Endothelial cell of umbilical vein (primary cell): ENCODE measurements around the gene B4GALNT3. TPM values are rescaled to one million over a fixed set of nuclear protein-coding genes. Genes with fewer than 3 reads are reported as not detected.
A peak's percentile ranks its signal among the peaks of the same experiment; 100 is the strongest.

Source experiments
- BruUV-seq: library from RNA; stranded (reverse); fragments of 400-500 nt; replicated peaks from 2 replicates; lab custom pipeline; 2021; lab: Mats Ljungman, UMichigan
- CTCF ChIA-PET: fragments of 300-600, 350-600 bp; sonication (Branson Sonifier 250); formaldehyde crosslinking; loops from one replicate; lab custom pipeline; 2021; ENCODE audit warnings: antibody characterized with exemption, inconsistent platforms; lab: Charles Lee
- POLR2A ChIA-PET: fragments of 300-600, 350-600 bp; sonication (Branson Sonifier 250); formaldehyde crosslinking; loops from one replicate; lab custom pipeline; 2021; ENCODE audit warnings: antibody characterized with exemption, inconsistent platforms; lab: Charles Lee
- DNase-seq: peaks from one replicate; pipeline ENCODE4 v3.0.0-alpha.2; 2011; ENCODE audit warnings: low read depth, low spot score
- FAIRE-seq: peaks from 2 replicates; lab custom pipeline; 2011; peaks lifted over from hg19 to GRCh38; lab: Jason Lieb, UNC
- H2AFZ ChIP-seq: 2 replicates; pipeline ENCODE4 v1.6.0; 2012; ENCODE audit warnings: low read depth, low read length, control low read depth, inconsistent platforms
- H3K27ac ChIP-seq: 2 replicates; pipeline ENCODE4 v1.5.1; 2011; ENCODE audit warnings: low read depth, mild to moderate bottlenecking, control low read depth, low read length, moderate library complexity; ENCODE audit not compliant: insufficient read depth
- H3K27me3 ChIP-seq, 2 experiments: 2 replicates each; pipeline versions ENCODE4 v1.6.0 to v1.6.1; 2011; ENCODE audit warnings: low read length in 2 of 2, mixed read lengths in 1 of 2; ENCODE audit not compliant: control insufficient read depth in 2 of 2, insufficient read depth in 2 of 2
- H3K36me3 ChIP-seq, 2 experiments: 2 replicates in 1 of 2; 3 replicates in 1 of 2; pipeline ENCODE4 v1.5.1; 2011; ENCODE audit warnings: low read length in 2 of 2, mild to moderate bottlenecking in 1 of 2, moderate library complexity in 1 of 2; ENCODE audit not compliant: control insufficient read depth in 2 of 2, insufficient read depth in 2 of 2; ENCODE audit errors: extremely low read depth in 1 of 2
- H3K4me1 ChIP-seq: 3 replicates; pipeline ENCODE4 v1.5.1; 2011; ENCODE audit warnings: mild to moderate bottlenecking, low read length; ENCODE audit not compliant: control insufficient read depth, insufficient read depth; ENCODE audit errors: extremely low read depth
- H3K4me2 ChIP-seq: 2 replicates; pipeline ENCODE4 v1.6.1; 2011; ENCODE audit warnings: low read length, control low read depth, mixed read lengths; ENCODE audit not compliant: insufficient read depth
- H3K4me3 ChIP-seq, 3 experiments: fragments of 200-600 bp in 1 of 3; sonication (generic), shearing (Covaris generic) in 1 of 3; replicated peaks in 1 of 3; 2 replicates each; pipeline ENCODE4 v1.5.1; 2011 to 2016; ENCODE audit warnings: control low read depth in 3 of 3, low read length in 3 of 3, mild to moderate bottlenecking in 2 of 3, inconsistent platforms in 1 of 3, low read depth in 1 of 3, moderate library complexity in 1 of 3; ENCODE audit not compliant: insufficient read depth in 1 of 3
- H3K79me2 ChIP-seq: 2 replicates; pipeline ENCODE4 v1.6.0; 2012; ENCODE audit warnings: low read length, inconsistent platforms; ENCODE audit not compliant: control insufficient read depth, insufficient read depth
- H3K9ac ChIP-seq: replicated peaks from 2 replicates; pipeline ENCODE3; 2011; ENCODE audit warnings: low read length, control low read depth; ENCODE audit not compliant: insufficient read depth; ENCODE audit errors: extremely low read depth
- H3K9me1 ChIP-seq: replicated peaks from 3 replicates; pipeline ENCODE4 v1.6.0; 2011; ENCODE audit warnings: mild to moderate bottlenecking, low read length; ENCODE audit not compliant: control insufficient read depth, insufficient read depth; ENCODE audit errors: extremely low read depth
- H3K9me3 ChIP-seq: replicated peaks from 2 replicates; pipeline ENCODE4 v1.5.1; 2012; ENCODE audit warnings: low read length, inconsistent platforms; ENCODE audit not compliant: control insufficient read depth, insufficient read depth
- H4K20me1 ChIP-seq: replicated peaks from 2 replicates; pipeline ENCODE3; 2011; ENCODE audit warnings: mild to moderate bottlenecking, low read length; ENCODE audit not compliant: control insufficient read depth, insufficient read depth; ENCODE audit errors: extremely low read depth
- CTCF ChIP-seq, 2 donors: IDR thresholded peaks; 1 replicate in 1 of 2; 2 replicates in 1 of 2; pipeline ENCODE4 v1.5.1; 2011; ENCODE audit warnings: low read length in 2 of 2, mild to moderate bottlenecking in 2 of 2, moderate library complexity in 2 of 2, control low read depth in 1 of 2, inconsistent platforms in 1 of 2, low read depth in 1 of 2; ENCODE audit not compliant: insufficient read depth in 1 of 2; ENCODE audit errors: extremely low read depth in 1 of 2
- EZH2 ChIP-seq: IDR thresholded peaks from 2 replicates; pipeline ENCODE4 v1.6.1; 2012; ENCODE audit warnings: borderline replicate concordance, low read depth, mild to moderate bottlenecking, moderate library complexity, low read length, inconsistent platforms; ENCODE audit not compliant: severe bottlenecking
- FOS ChIP-seq: IDR thresholded peaks from 2 replicates; pipeline ENCODE4 v1.6.1; 2011; ENCODE audit warnings: mild to moderate bottlenecking, low read length, moderate library complexity, borderline replicate concordance; ENCODE audit not compliant: insufficient read depth
- GATA2 ChIP-seq: IDR thresholded peaks from 2 replicates; pipeline ENCODE4 v1.7.0; 2011; ENCODE audit warnings: low read depth, mild to moderate bottlenecking, moderate library complexity, mixed read lengths, low read length; ENCODE audit not compliant: insufficient read length, insufficient read depth
- JUN ChIP-seq: IDR thresholded peaks from 2 replicates; pipeline ENCODE4 v1.6.1; 2011; ENCODE audit warnings: borderline replicate concordance, low read depth; ENCODE audit not compliant: insufficient read length, insufficient read depth
- MAX ChIP-seq: IDR thresholded peaks from 2 replicates; pipeline ENCODE4 v1.6.1; 2011; ENCODE audit not compliant: insufficient read depth, insufficient read length
- MYC ChIP-seq: IDR thresholded peaks from one replicate; pipeline ENCODE4 v1.6.1; 2011; ENCODE audit warnings: mild to moderate bottlenecking, low read depth, low read length
- POLR2A ChIP-seq: IDR thresholded peaks from 2 replicates; pipeline ENCODE4 v1.6.1; 2012; ENCODE audit warnings: low read depth, mild to moderate bottlenecking, control low read depth, low read length
- POLR2AphosphoS5 ChIP-seq: IDR thresholded peaks from 2 replicates; pipeline ENCODE4 v1.6.1; 2012; ENCODE audit warnings: low read depth, mild to moderate bottlenecking, control low read depth, low read length, moderate library complexity; ENCODE audit not compliant: insufficient read depth
- dilution Hi-C: fragments of 300-500 bp; cut with MboI; formaldehyde crosslinking; loops from one replicate; pipeline ENCODE4 v1.15.0; 2019; ENCODE audit warnings: low sequenced_read_pairs; ENCODE audit not compliant: extremely low pct_ligation_motif_present
- intact Hi-C: fragments of 100-400 bp; cut with micrococcal nuclease; formaldehyde crosslinking; loops from one replicate; pipeline ENCODE4 v1.10.0; 2022
- polyA plus RNA-seq, 4 experiments: library from polyadenylated mRNA; depleted of rRNA in 3 of 4; stranded (reverse) in 3 of 4; unstranded in 1 of 4; fragments of >200 nt; gene quantifications; 2 replicates each; pipeline versions ENCODE4 v1.2.1 to v1.2.3, GENCODE V29; 2011 to 2012; ENCODE audit warnings: missing spikeins in 1 of 4
- total RNA-seq: library from RNA; stranded (reverse); gene quantifications from 2 replicates; pipeline ENCODE4 v1.2.3, GENCODE V29; 2021

B4GALNT3 gene
- total and polyA plus RNA-seq, 2 donors (not counting 3 experiments of a cell fraction or from before 2014, with no cell fraction given) = 0.07 TPM; not detected in 1

GRCh38 chr12:509500-509899 is 49.8 kb downstream of the B4GALNT3 start:
- Histone ChIP-seq H4K20me1 (no peaks in the 10 kb centered on the region), H3K4me2 (peak overlapping the region; percentile 38), H3K79me2 (no peaks in the 10 kb centered on the region), H3K9me1 (no peaks in the 10 kb centered on the region), H3K4me3 (no peak overlapping the region), H3K27me3 (peaks cover 0 to 2% of the 10 kb centered on the region in 2 experiments), H2AFZ (peak overlapping the region; percentile 3), H3K36me3 (no peaks in the 10 kb centered on the region), H3K4me1 (peaks cover 22% of the 10 kb centered on the region), H3K27ac (peak overlapping the region; percentile 46), H3K9ac (no peak overlapping the region), H3K9me3 (no peaks in the 10 kb centered on the region)
- dilution Hi-C loops = no loop called here
- POLR2A ChIA-PET = interaction anchor here (1.5 kb wide), 1 partner anchor 29 kb away, joined by 6 read pairs; no protein-coding TSS in a partner anchor
- BruUV-seq = no TSS peak
- intact Hi-C loops = loop anchor here (1.0 kb wide), 1 partner anchor 29 kb away; no protein-coding TSS in a partner anchor
- DNase-seq (peak; percentile 67), FAIRE-seq (peak; percentile 98)
- TF ChIP-seq FOS (peak; percentile 74), MYC (peak; percentile 90), CTCF (IDR thresholded peaks at IDR 0.05; ENCODE audit: extremely low read depth in 1 of 2, insufficient read depth in 1 of 2, low read depth in 1 of 2, low read length in 2 of 2) (no peak), JUN (peak; percentile 30), GATA2 (no peak), POLR2AphosphoS5 (peak; percentile 80), POLR2A (no peak), MAX (peak; percentile 19), EZH2 (no peak)
- CTCF ChIA-PET = interaction anchor here (0.7 to 2.1 kb wide), 7 partner anchors 9 to 67 kb away, joined by 3 to 8 read pairs (median 4); no protein-coding TSS in a partner anchor
